K562 (cell line): ENCODE measurements around the gene BCL2L1. TPM values are rescaled to one million over a fixed set of nuclear protein-coding genes. Genes with fewer than 3 reads are reported as not detected.

Experiments
- ETV6 ChIP-seq, 3 experiments: fragments of 150-350 bp in 1 of 3; sonication (generic) in 1 of 3; formaldehyde crosslinking in 1 of 3; IDR thresholded peaks; 2 replicates each; pipeline versions ENCODE4 v1.6.1 to v1.8.0; 2014 to 2022; ENCODE audit warnings: borderline replicate concordance in 2 of 3, low read depth in 2 of 3, antibody characterized with exemption in 1 of 3, low read length in 1 of 3, mild to moderate bottlenecking in 1 of 3, missing genetic modification reagents in 1 of 3
- GABPA ChIP-seq: fragments of 200-800 bp; sonication (Bioruptor generic); conservative IDR thresholded peaks from 2 replicates; pipeline ENCODE4 v1.6.1; 2016; ENCODE audit warnings: low read depth, missing genetic modification characterization, missing compliant biosample characterization
- HDAC2 ChIP-seq: fragments of 450-650 bp; IDR thresholded peaks from 2 replicates; pipeline ENCODE4 v1.6.1; 2016; ENCODE audit warnings: mild to moderate bottlenecking
- HMG20B ChIP-seq: fragments of 250-450 bp; sonication (Bioruptor Pico); IDR thresholded peaks from 2 replicates; pipeline ENCODE4 v1.5.0; 2021; ENCODE audit warnings: mild to moderate bottlenecking
- HMGN3 ChIP-seq: IDR thresholded peaks from 2 replicates; pipeline ENCODE4 v1.6.1; 2011; ENCODE audit warnings: borderline replicate concordance, low read depth, mild to moderate bottlenecking, mixed read lengths, low read length; ENCODE audit not compliant: insufficient read length; ENCODE audit errors: extremely low read depth
- MTA1 ChIP-seq: fragments of 450-650 bp; IDR thresholded peaks from 2 replicates; pipeline ENCODE4 v1.6.1; 2017; ENCODE audit warnings: borderline replicate concordance
- MYC ChIP-seq, 2 experiments: fragments of 250-450 bp in 1 of 2; sonication (Bioruptor Pico) in 1 of 2; IDR thresholded peaks; 2 replicates each; pipeline versions ENCODE4 v1.5.1 to v1.6.1; 2012 to 2021; ENCODE audit warnings: low read depth in 2 of 2, borderline replicate concordance in 1 of 2, improper control_type of control experiment in 1 of 2, low read length in 1 of 2, mild to moderate bottlenecking in 1 of 2, moderate library complexity in 1 of 2
- MYNN ChIP-seq, 2 experiments: sonication (generic); formaldehyde crosslinking in 1 of 2; IDR thresholded peaks; 2 replicates each; pipeline versions ENCODE4 v1.5.0 to v1.6.1; 2016 to 2020; ENCODE audit warnings: antibody characterized with exemption in 1 of 2, missing genetic modification reagents in 1 of 2
- NUFIP1 ChIP-seq: fragments of 450-650 bp; IDR thresholded peaks from 2 replicates; pipeline ENCODE4 v1.6.1; 2018; ENCODE audit not compliant: partially characterized antibody
- PRMT5 ChIP-seq: sonication (generic); formaldehyde crosslinking; IDR thresholded peaks from 2 replicates; pipeline ENCODE4 v1.5.0; 2020; ENCODE audit warnings: missing genetic modification reagents
- RNF2 ChIP-seq: sonication (generic); IDR thresholded peaks from 2 replicates; pipeline ENCODE4 v1.6.1; 2016
- TFAM ChIP-seq: fragments of 250-450 bp; sonication (Bioruptor Pico); conservative IDR thresholded peaks from 2 replicates; pipeline ENCODE4 v1.5.0; 2021; ENCODE audit warnings: mild to moderate bottlenecking, moderate library complexity
- WHSC1 ChIP-seq: IDR thresholded peaks from one replicate; pipeline ENCODE4 v1.6.1; 2012; ENCODE audit warnings: low read length, control low read depth, inconsistent platforms
- ZBTB17 ChIP-seq: fragments of 450-650 bp; formaldehyde crosslinking; IDR thresholded peaks from 2 replicates; pipeline ENCODE4 v1.4.0; 2020; ENCODE audit warnings: mild to moderate bottlenecking
- ZHX1 ChIP-seq: fragments of 150-350 bp; conservative IDR thresholded peaks from 2 replicates; pipeline ENCODE4 v1.6.1; 2014; ENCODE audit warnings: low read length
- ZNF23 ChIP-seq: fragments of 250-450 bp; sonication (Bioruptor Pico); IDR thresholded peaks from 2 replicates; pipeline ENCODE4 v1.4.0; 2020; ENCODE audit warnings: mild to moderate bottlenecking
- ZNF696 ChIP-seq: fragments of 250-450 bp; sonication (Bioruptor Pico); conservative IDR thresholded peaks from 2 replicates; pipeline ENCODE4 v1.4.0; 2020; ENCODE audit warnings: mild to moderate bottlenecking, moderate library complexity
- ZNF780A ChIP-seq: fragments of 250-450 bp; sonication (Bioruptor Pico); IDR thresholded peaks from 2 replicates; pipeline ENCODE4 v1.5.0; 2021; ENCODE audit warnings: mild to moderate bottlenecking
- ZNF830 ChIP-seq: fragments of 250-450 bp; sonication (Bioruptor Pico); IDR thresholded peaks from 2 replicates; pipeline ENCODE4 v1.5.0; 2021; ENCODE audit warnings: mild to moderate bottlenecking
- polyA plus RNA-seq, 8 experiments: library from polyadenylated mRNA; depleted of rRNA in 4 of 8; stranded (reverse) in 5 of 8; unstranded in 3 of 8; fragments of >200 nt; fragmentation: Nextera tagmentation in 2 of 8; fragmentation: Illumina TruSeq in 1 of 8; extraction: Ambion mirVana in 2 of 8; extraction: Trizol in 1 of 8; gene quantifications; 2 replicates each; pipeline versions ENCODE4 v1.2.1 to v1.2.3, GENCODE V29; 2011 to 2014; ENCODE audit warnings: inconsistent platforms in 1 of 8, missing spikeins in 1 of 8
- total RNA-seq, 7 experiments: library from RNA; depleted of rRNA in 6 of 7; stranded (reverse); fragments of >200 nt in 6 of 7; fragmentation: Illumina TruSeq in 2 of 7; extraction: Trizol in 2 of 7; gene quantifications; 2 replicates each; pipeline versions ENCODE4 v1.2.1 to v1.2.3, GENCODE V29; 2011 to 2021; ENCODE audit warnings: low replicate concordance in 1 of 7
- TF ChIP-seq, protein P1 (sequence below), 2 experiments: fragments of 450-650 bp in 1 of 2; sonication (generic) in 1 of 2; formaldehyde crosslinking in 1 of 2; IDR thresholded peaks in 1 of 2; conservative IDR thresholded peaks in 1 of 2; 2 replicates each; pipeline versions ENCODE4 v1.6.1 to v1.8.1; 2016 to 2023; ENCODE audit warnings: mild to moderate bottlenecking in 2 of 2, moderate library complexity in 2 of 2, inconsistent platforms in 1 of 2, missing genetic modification reagents in 1 of 2
- TF ChIP-seq, protein P2 (sequence below): sonication (generic); formaldehyde crosslinking; IDR thresholded peaks from 2 replicates; pipeline ENCODE4 v1.9.0; 2022; ENCODE audit warnings: mild to moderate bottlenecking, missing genetic modification reagents
- TF ChIP-seq, protein P3 (sequence below): sonication (generic); IDR thresholded peaks from 2 replicates; pipeline ENCODE4 v1.6.1; 2016

BCL2L1 gene
- total and polyA plus RNA-seq, 9 of the 15 experiments (the other 6 are each of a cell fraction or from before 2014, with no cell fraction given) = 3.3 to 182 (median 120) TPM

DNA sequence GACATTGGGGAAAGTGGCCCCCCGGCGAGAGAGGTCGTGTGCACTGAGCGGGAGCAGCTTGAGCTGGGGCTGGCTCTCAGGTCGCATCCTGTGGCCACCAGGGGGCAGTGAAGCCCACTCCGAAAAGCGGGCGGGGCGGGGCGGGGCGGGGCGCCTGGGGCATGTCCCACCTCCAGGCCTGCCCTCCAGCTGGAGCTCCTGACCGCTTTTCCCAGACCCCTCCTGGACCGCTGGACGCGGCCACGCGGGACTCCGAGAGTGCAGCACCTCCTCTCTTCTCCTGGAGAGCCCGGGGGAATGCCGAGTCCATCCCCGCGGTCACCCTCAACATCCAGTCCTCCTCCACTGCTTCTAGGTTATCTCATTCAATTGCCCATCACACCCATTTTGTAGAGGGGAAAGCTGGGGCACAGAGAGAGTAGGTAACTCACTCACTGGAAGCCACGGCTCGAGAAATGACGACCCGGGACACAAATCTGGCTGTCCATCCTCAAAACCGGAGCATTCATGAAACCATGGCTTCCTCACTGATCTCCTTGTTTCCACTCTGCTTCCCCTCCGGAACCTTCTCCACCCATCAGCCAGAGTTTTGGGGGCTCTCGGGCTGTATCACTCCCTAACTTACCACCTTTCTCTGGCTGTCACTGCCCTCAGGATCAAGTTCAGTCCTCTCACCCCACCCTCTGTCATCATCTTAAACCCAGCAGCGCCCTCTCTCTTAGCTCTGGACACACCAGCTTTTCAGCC, 60.9 kb downstream of the BCL2L1 start (continued):
- TF ChIP-seq, protein P1, sequence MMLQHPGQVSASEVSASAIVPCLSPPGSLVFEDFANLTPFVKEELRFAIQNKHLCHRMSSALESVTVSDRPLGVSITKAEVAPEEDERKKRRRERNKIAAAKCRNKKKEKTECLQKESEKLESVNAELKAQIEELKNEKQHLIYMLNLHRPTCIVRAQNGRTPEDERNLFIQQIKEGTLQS (IDR thresholded peaks at IDR 0.05) = peak; percentile 71
- TF ChIP-seq, protein P1 (CRISPR knock-in tag; conservative IDR thresholded peaks at IDR 0.05) = no peak
- TF ChIP-seq HMGN3 (peak; percentile 74), GABPA (tag) (peak; percentile 62), WHSC1 (no peak), ETV6 (IDR thresholded peaks at IDR 0.05; ENCODE audit: borderline replicate concordance in 1 of 2, low read depth in 2 of 2, low read length in 1 of 2) (0 out of 4 replicates have a peak, but pooled peaks of 1 of the 2 experiments have one; percentile 24), ETV6 (CRISPR knock-in tag; IDR thresholded peaks at IDR 0.05; ENCODE audit: borderline replicate concordance) (no peak), ZBTB17 (CRISPR knock-in tag) (peak; percentile 71), TFAM (CRISPR knock-in tag) (no peak), ZNF780A (peak; percentile 87), PRMT5 (CRISPR knock-in tag) (no peak), ZNF23 (CRISPR knock-in tag) (no peak), MYC (IDR thresholded peaks at IDR 0.05; ENCODE audit: low read depth, low read length) (peak; percentile 60), MYC (CRISPR knock-in tag; IDR thresholded peaks at IDR 0.05; ENCODE audit: borderline replicate concordance, low read depth) (peak; percentile 82; the same call in 1 of the 2 replicates), HDAC2 (peak; percentile 91), MTA1 (no peak), HMG20B (CRISPR knock-in tag) (peak; percentile 41; the same call in 1 of the 2 replicates), ZHX1 (no peak), ZNF830 (CRISPR knock-in tag) (peak; percentile 87), NUFIP1 (no peak), ZNF696 (CRISPR knock-in tag) (no peak), RNF2 (no peak), MYNN (IDR thresholded peaks at IDR 0.05) (peak; percentile 35; the same call in 1 of the 2 replicates), MYNN (CRISPR knock-in tag; IDR thresholded peaks at IDR 0.05) (no peak)
- TF ChIP-seq, protein P2, sequence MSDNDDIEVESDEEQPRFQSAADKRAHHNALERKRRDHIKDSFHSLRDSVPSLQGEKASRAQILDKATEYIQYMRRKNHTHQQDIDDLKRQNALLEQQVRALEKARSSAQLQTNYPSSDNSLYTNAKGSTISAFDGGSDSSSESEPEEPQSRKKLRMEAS (CRISPR knock-in tag) = peak; percentile 43; the same call in 1 of the 2 replicates
- TF ChIP-seq, protein P3, sequence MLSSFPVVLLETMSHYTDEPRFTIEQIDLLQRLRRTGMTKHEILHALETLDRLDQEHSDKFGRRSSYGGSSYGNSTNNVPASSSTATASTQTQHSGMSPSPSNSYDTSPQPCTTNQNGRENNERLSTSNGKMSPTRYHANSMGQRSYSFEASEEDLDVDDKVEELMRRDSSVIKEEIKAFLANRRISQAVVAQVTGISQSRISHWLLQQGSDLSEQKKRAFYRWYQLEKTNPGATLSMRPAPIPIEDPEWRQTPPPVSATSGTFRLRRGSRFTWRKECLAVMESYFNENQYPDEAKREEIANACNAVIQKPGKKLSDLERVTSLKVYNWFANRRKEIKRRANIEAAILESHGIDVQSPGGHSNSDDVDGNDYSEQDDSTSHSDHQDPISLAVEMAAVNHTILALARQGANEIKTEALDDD = peak; percentile 79
